Panc1 (cell line): ENCODE measurements around the gene PAGR1. TPM values are rescaled to one million over a fixed set of nuclear protein-coding genes. Genes with fewer than 3 reads are reported as not detected.

Experiments used
- ATAC-seq: fragments of 200-7000 bp; cut with Tn5 transposase; 2 replicates; pipeline ENCODE4 v1.9.1; 2020; ENCODE audit warnings: mild to moderate bottlenecking, moderate library complexity
- BruUV-seq: library from RNA; stranded (reverse); fragments of 400-500 nt; replicated peaks from 2 replicates; lab custom pipeline; 2021; lab: Mats Ljungman, UMichigan
- CTCF ChIA-PET: fragments of 300-600 bp; sonication (Branson Sonifier 250); formaldehyde crosslinking; loops from one replicate; lab custom pipeline; 2022; ENCODE audit warnings: antibody characterized with exemption; lab: Charles Lee
- POLR2A ChIA-PET: fragments of 300-600 bp; sonication (Branson Sonifier 250); formaldehyde crosslinking; loops from one replicate; lab custom pipeline; 2022; ENCODE audit warnings: antibody characterized with exemption; lab: Charles Lee
- DNase-seq: peaks from one replicate; pipeline ENCODE4 v3.0.0-alpha.2; 2010; ENCODE audit warnings: low read depth, low spot score
- H3K27ac ChIP-seq: 2 replicates; pipeline ENCODE4 v1.5.1; 2011; ENCODE audit warnings: mild to moderate bottlenecking, low read length, inconsistent platforms
- H3K27me3 ChIP-seq: fragments of 200-500 bp; sonication (Bioruptor generic); 2 replicates; pipeline ENCODE4 v1.6.0; 2014; ENCODE audit warnings: low read length, inconsistent platforms; ENCODE audit not compliant: control insufficient read depth, insufficient read depth
- H3K36me3 ChIP-seq: fragments of 200-500 bp; sonication (Bioruptor generic); 2 replicates; pipeline ENCODE4 v1.5.1; 2014; ENCODE audit warnings: inconsistent platforms, mild to moderate bottlenecking, low read length, moderate library complexity; ENCODE audit not compliant: control insufficient read depth, insufficient read depth
- H3K4me1 ChIP-seq: 2 replicates; pipeline ENCODE4 v1.5.1; 2011; ENCODE audit warnings: inconsistent platforms, mild to moderate bottlenecking, low read length, moderate library complexity; ENCODE audit not compliant: control insufficient read depth, insufficient read depth
- H3K4me3 ChIP-seq, 2 experiments: 2 replicates each; pipeline ENCODE4 v1.5.1; 2011 to 2012; ENCODE audit warnings: low read depth in 2 of 2, low read length in 2 of 2, mild to moderate bottlenecking in 2 of 2, inconsistent platforms in 1 of 2, moderate library complexity in 1 of 2
- H3K9me3 ChIP-seq: fragments of 200-500 bp; sonication (Bioruptor generic); 2 replicates; pipeline ENCODE4 v1.5.1; 2014; ENCODE audit warnings: low read depth, mild to moderate bottlenecking, inconsistent platforms, low read length, moderate library complexity; ENCODE audit not compliant: control insufficient read depth, insufficient read depth
- CTCF ChIP-seq: fragments of 450-650 bp; IDR thresholded peaks from 2 replicates; pipeline ENCODE4 v1.5.1; 2017; ENCODE audit warnings: mild to moderate bottlenecking
- POLR2AphosphoS5 ChIP-seq: IDR thresholded peaks from 2 replicates; pipeline ENCODE4 v1.6.1; 2012; ENCODE audit warnings: mild to moderate bottlenecking, low read depth, low read length, moderate library complexity
- REST ChIP-seq, 2 experiments: IDR thresholded peaks; 2 replicates each; pipeline ENCODE4 v1.6.1; 2011 to 2012; ENCODE audit warnings: low read depth in 2 of 2, control low read depth in 1 of 2, low read length in 1 of 2, mild to moderate bottlenecking in 1 of 2, moderate library complexity in 1 of 2; ENCODE audit not compliant: insufficient read depth in 1 of 2
- SIN3A ChIP-seq: IDR thresholded peaks from 2 replicates; pipeline ENCODE4 v1.6.1; 2012; ENCODE audit warnings: low read depth, mild to moderate bottlenecking, low read length, moderate library complexity, borderline replicate concordance; ENCODE audit not compliant: insufficient read depth
- TCF7L2 ChIP-seq: IDR thresholded peaks from 2 replicates; pipeline ENCODE4 v1.6.1; 2011; ENCODE audit warnings: mild to moderate bottlenecking, low read depth, low read length, inconsistent platforms
- in situ Hi-C: cut with HindIII; loops from 2 replicates; pipeline ENCODE4 v1.10.0; 2016; ENCODE audit warnings: low sequenced_read_pairs, low pct_unique_long_range_greater_than_20kb
- intact Hi-C: fragments of 100-400 bp; cut with micrococcal nuclease; formaldehyde crosslinking; loops from one replicate; pipeline ENCODE4 v1.10.0; 2022; ENCODE audit not compliant: unreplicated experiment
- total RNA-seq: library from RNA; stranded (reverse); gene quantifications from one replicate; pipeline ENCODE4 v1.2.1, GENCODE V29; 2021; ENCODE audit not compliant: unreplicated experiment

Gene PAGR1
- total RNA-seq, 1 experiment from 2014 or later: 42.5 TPM

- in situ Hi-C loops (no loop called here), intact Hi-C loops (no loop called here)
- H3K4me3 ChIP-seq: no peak overlapping the region
- H3K4me1 ChIP-seq: no peaks in the 10 kb centered on the region
- no peaks in the 10 kb centered on the region for H3K27me3 ChIP-seq
- peak; percentile 51 for DNase-seq
- CTCF ChIA-PET: interaction anchor here (0.5 to 1.2 kb wide), 15 partner anchors 8 to 244 kb away, joined by 3 to 11 read pairs (median 6); partner anchors contain the start of genes ASPHD1, MVP, SEZ6L2 and TLCD3B
- POLR2A ChIA-PET: no interaction called here
- TF ChIP-seq SIN3A (0 out of 2 replicates have a peak, but pooled peaks have one; percentile 38), CTCF (peak; percentile 92), POLR2AphosphoS5 (no peak)
- H3K9me3 ChIP-seq: no peaks in the 10 kb centered on the region
- no TSS peak for BruUV-seq
- H3K36me3 ChIP-seq: no peaks in the 10 kb centered on the region
- H3K27ac ChIP-seq: no peak overlapping the region
- ATAC-seq: peak; percentile 91
Measured at GRCh38 chr16:29848420-29849297, 32.7 kb downstream of the PAGR1 start.

GRCh38 chr16:29849505-29849904 is 33.6 kb downstream of the PAGR1 start:
- ChIA-PET CTCF (interaction anchor here (0.6 to 0.7 kb wide), 4 partner anchors 9 to 243 kb away, joined by 4 to 11 read pairs (median 8); no protein-coding TSS in a partner anchor), POLR2A (no interaction called here)
- Histone ChIP-seq H3K4me1 (no peaks in the 10 kb centered on the region), H3K36me3 (no peaks in the 10 kb centered on the region), H3K9me3 (no peaks in the 10 kb centered on the region), H3K27me3 (no peaks in the 10 kb centered on the region), H3K4me3 (no peak overlapping the region), H3K27ac (no peak overlapping the region)
- no TSS peak for BruUV-seq
- no peak for ATAC-seq
- TF ChIP-seq POLR2AphosphoS5: no peak
- TF ChIP-seq REST (IDR thresholded peaks at IDR 0.05; ENCODE audit: insufficient read depth in 1 of 2, low read depth in 2 of 2, low read length in 1 of 2): no peak
- TF ChIP-seq CTCF: no peak
- TF ChIP-seq SIN3A: no peak
- TF ChIP-seq TCF7L2: no peak
- intact Hi-C loops (no loop called here), in situ Hi-C loops (no loop called here)
- DNase-seq: no peak
